ENCODE measurements around the gene KIF14.

The KIF14 gene

GRCh38 chr1:200627575-200628222 lies 7.1 kb upstream of the KIF14 start:
- in situ Hi-C loops (cut with HindIII; ENCODE audit: low pct_ligation_motif_present, low sequenced_read_pairs) = no loop called here
- no peaks in the 10 kb centered on the region for H3K36me3 ChIP-seq (replicated peaks)
- H3K4me3 ChIP-seq (ENCODE audit: low read depth, low read length) = no peak overlapping the region
- H3K27ac ChIP-seq = no peak overlapping the region
- TF ChIP-seq CTCF (IDR thresholded peaks at IDR 0.05; ENCODE audit: low read depth, low read length, missing control alignments) = no peak
- DNase-seq = no peak
- no peaks in the 10 kb centered on the region for H3K27me3 ChIP-seq (replicated peaks)

GRCh38 chr1:200626853-200627534 lies 6.4 kb upstream of the KIF14 start:
- H3K4me3 ChIP-seq (ENCODE audit: low read depth, low read length) = no peak overlapping the region

GRCh38 chr1:200625381-200625824 lies 4.9 kb upstream of the KIF14 start:
- in situ Hi-C loops (cut with HindIII; ENCODE audit: low pct_ligation_motif_present, low sequenced_read_pairs) = no loop called here
- no peak for TF ChIP-seq CTCF (IDR thresholded peaks at IDR 0.05; ENCODE audit: low read depth, low read length, missing control alignments)
- Histone ChIP-seq H3K27ac (no peak overlapping the region), H3K27me3 (replicated peaks) (no peaks in the 10 kb centered on the region), H3K4me3 (ENCODE audit: low read depth, low read length) (no peak overlapping the region), H3K36me3 (replicated peaks) (no peaks in the 10 kb centered on the region)
- DNase-seq = no peak

More at GRCh38 chr1:200626853-200627534, 6.4 kb upstream of the KIF14 start:
- Histone ChIP-seq H3K27ac (no peak overlapping the region), H3K36me3 (replicated peaks) (no peaks in the 10 kb centered on the region), H3K27me3 (replicated peaks) (no peaks in the 10 kb centered on the region)
- in situ Hi-C loops (cut with HindIII; ENCODE audit: low pct_ligation_motif_present, low sequenced_read_pairs) = no loop called here
- no peak for DNase-seq
- TF ChIP-seq CTCF (IDR thresholded peaks at IDR 0.05; ENCODE audit: low read depth, low read length, missing control alignments) = no peak

GRCh38 chr1:200624679-200625335 lies 4.3 kb upstream of the KIF14 start:
- H3K4me3 ChIP-seq (ENCODE audit: low read depth, low read length) = no peak overlapping the region
- TF ChIP-seq CTCF (IDR thresholded peaks at IDR 0.05; ENCODE audit: low read depth, low read length, missing control alignments) = no peak
- in situ Hi-C loops (cut with HindIII; ENCODE audit: low pct_ligation_motif_present, low sequenced_read_pairs) = no loop called here
- DNase-seq = no peak
- no peak overlapping the region for H3K27ac ChIP-seq
- H3K27me3 ChIP-seq (replicated peaks) = no peaks in the 10 kb centered on the region
- H3K36me3 ChIP-seq (replicated peaks) = no peaks in the 10 kb centered on the region

- Histone ChIP-seq H3K27me3 (replicated peaks) (no peaks in the 10 kb centered on the region), H3K27ac (no peak overlapping the region), H3K36me3 (replicated peaks) (no peaks in the 10 kb centered on the region), H3K4me3 (ENCODE audit: low read depth, low read length) (peak overlapping the region; percentile 93)
- in situ Hi-C loops (cut with HindIII; ENCODE audit: low pct_ligation_motif_present, low sequenced_read_pairs) = no loop called here
- no peak for DNase-seq
- TF ChIP-seq CTCF (IDR thresholded peaks at IDR 0.05; ENCODE audit: low read depth, low read length, missing control alignments) = no peak
Observed at GRCh38 chr1:200619894-200620272, 668 bp downstream of the KIF14 start.
